ENCODE data around the gene GNG13. TPM values are rescaled to one million over a fixed set of nuclear protein-coding genes. Genes with fewer than 3 reads are reported as not detected.
A peak's percentile ranks its signal among the peaks of the same experiment; 100 is the strongest.

GNG13 gene
- total RNA-seq, 1 donor from 2014 or later, result not detected

DNA sequence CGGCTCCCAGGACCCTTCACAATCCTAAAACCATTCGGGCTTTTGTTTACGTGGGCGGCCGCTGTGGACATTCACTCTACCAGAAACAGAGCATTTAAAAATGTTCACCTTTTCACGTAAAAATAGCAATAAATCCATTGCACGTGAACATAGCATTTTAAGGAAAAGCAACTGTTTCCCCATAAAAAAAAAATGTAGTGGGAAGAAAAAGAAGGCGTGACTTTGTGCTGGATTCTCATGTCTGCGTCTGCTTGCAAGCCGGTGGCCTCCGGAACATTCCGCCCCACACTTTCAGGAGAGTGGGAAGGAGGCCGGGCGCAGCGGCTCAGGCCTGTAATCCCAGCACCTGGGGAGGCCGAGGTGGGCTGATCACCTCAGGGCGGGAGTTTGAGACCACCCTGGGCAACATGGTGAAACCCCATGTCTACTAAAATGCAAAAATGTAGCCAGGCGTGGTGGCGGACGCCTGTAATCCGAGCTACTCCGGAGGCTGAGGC is 13.4 kb upstream of the GNG13 start:
- DNase-seq (ENCODE audit: low read depth) (no peak), FAIRE-seq (no peak)
- no peak overlapping the region for H3K27ac Mint-ChIP-seq (ENCODE audit: unreplicated experiment)
- no peak for TF ChIP-seq EZH2 (IDR thresholded peaks at IDR 0.05; ENCODE audit: insufficient read depth, low read length)
- TF ChIP-seq, protein P1, sequence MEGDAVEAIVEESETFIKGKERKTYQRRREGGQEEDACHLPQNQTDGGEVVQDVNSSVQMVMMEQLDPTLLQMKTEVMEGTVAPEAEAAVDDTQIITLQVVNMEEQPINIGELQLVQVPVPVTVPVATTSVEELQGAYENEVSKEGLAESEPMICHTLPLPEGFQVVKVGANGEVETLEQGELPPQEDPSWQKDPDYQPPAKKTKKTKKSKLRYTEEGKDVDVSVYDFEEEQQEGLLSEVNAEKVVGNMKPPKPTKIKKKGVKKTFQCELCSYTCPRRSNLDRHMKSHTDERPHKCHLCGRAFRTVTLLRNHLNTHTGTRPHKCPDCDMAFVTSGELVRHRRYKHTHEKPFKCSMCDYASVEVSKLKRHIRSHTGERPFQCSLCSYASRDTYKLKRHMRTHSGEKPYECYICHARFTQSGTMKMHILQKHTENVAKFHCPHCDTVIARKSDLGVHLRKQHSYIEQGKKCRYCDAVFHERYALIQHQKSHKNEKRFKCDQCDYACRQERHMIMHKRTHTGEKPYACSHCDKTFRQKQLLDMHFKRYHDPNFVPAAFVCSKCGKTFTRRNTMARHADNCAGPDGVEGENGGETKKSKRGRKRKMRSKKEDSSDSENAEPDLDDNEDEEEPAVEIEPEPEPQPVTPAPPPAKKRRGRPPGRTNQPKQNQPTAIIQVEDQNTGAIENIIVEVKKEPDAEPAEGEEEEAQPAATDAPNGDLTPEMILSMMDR (IDR thresholded peaks at IDR 0.05; ENCODE audit: insufficient read depth, low read depth, low read length), result no peak
- Histone ChIP-seq H3K9ac (ENCODE audit: low read length) (no peak overlapping the region), H3K79me2 (ENCODE audit: insufficient read depth, low read length) (no peaks in the 10 kb centered on the region), H3K4me2 (ENCODE audit: low read length) (peak overlapping the region; percentile 72), H3K4me3 (ENCODE audit: insufficient read depth, low read depth, low read length) (no peak overlapping the region), H4K20me1 (ENCODE audit: insufficient read depth, low read length) (no peaks in the 10 kb centered on the region), H3K27ac (ENCODE audit: low read depth, low read length) (no peak overlapping the region), H2AFZ (ENCODE audit: low read depth, low read length) (no peak overlapping the region), H3K36me3 (ENCODE audit: insufficient read depth, low read length) (no peaks in the 10 kb centered on the region), H3K4me1 (ENCODE audit: insufficient read depth, low read length) (peaks cover 11% of the 10 kb centered on the region), H3K9me3 (ENCODE audit: insufficient read depth, low read depth, low read length) (peaks cover 4% of the 10 kb centered on the region), H3K27me3 (ENCODE audit: insufficient read depth, low read length) (peaks cover 18% of the 10 kb centered on the region)
- peaks cover 5% of the 10 kb centered on the region for H3K36me3 Mint-ChIP-seq (ENCODE audit: low read depth, unreplicated experiment)
- peaks cover 6% of the 10 kb centered on the region for H3K9me3 Mint-ChIP-seq (ENCODE audit: unreplicated experiment)
- peaks cover 5% of the 10 kb centered on the region for H3K4me1 Mint-ChIP-seq (ENCODE audit: low read depth, unreplicated experiment)
- peaks cover 3% of the 10 kb centered on the region for H3K27me3 Mint-ChIP-seq (ENCODE audit: low read depth, unreplicated experiment)
- H3K4me3 Mint-ChIP-seq (ENCODE audit: unreplicated experiment), result no peak overlapping the region

DNA sequence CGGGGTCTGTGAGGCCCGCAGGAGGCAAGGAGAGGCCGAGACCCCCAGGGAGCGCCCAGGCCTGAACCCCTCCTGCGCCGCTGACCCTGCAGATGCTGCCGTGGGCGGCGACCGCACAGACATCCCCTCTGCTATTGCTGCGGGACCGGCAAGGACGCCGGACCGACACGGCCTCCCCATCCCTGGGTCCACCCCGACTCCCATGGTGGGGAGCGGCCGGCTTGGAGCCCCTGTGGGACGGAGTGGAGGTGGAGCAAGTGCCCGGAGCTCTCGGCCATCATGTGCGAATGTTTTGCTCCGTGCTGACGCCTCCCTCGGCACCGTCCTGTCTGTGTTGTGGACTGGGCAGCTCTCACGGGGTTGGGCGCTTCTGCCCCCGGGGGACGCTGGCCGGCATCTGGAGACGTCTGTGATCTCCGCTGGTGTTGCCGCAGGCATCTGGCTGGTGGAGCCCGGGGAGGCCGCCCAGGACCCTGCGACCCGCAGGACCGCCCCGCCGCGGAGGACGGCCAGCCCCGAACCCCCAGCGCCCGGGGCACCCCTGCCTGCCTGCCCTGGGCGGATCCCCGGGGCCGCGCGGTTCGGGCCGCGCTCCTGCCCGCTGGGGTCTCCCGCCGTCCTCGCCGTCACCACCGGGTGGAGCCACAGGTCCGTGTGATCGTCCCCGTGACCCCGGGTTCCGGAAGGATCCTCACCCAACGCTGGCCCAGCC is 12.8 kb upstream of the GNG13 start:
- Histone ChIP-seq H3K9me3 (ENCODE audit: insufficient read depth, low read depth, low read length) (no peaks in the 10 kb centered on the region), H3K4me1 (ENCODE audit: insufficient read depth, low read length) (peaks cover 11% of the 10 kb centered on the region), H3K4me2 (ENCODE audit: low read length) (peak overlapping the region; percentile 72), H3K4me3 (ENCODE audit: insufficient read depth, low read depth, low read length) (no peak overlapping the region), H2AFZ (ENCODE audit: low read depth, low read length) (peak overlapping the region; percentile 52), H4K20me1 (ENCODE audit: insufficient read depth, low read length) (no peaks in the 10 kb centered on the region), H3K27ac (ENCODE audit: low read depth, low read length) (no peak overlapping the region), H3K36me3 (ENCODE audit: insufficient read depth, low read length) (no peaks in the 10 kb centered on the region), H3K79me2 (ENCODE audit: insufficient read depth, low read length) (no peaks in the 10 kb centered on the region), H3K27me3 (ENCODE audit: insufficient read depth, low read length) (peaks cover 15% of the 10 kb centered on the region), H3K9ac (ENCODE audit: low read length) (no peak overlapping the region)
- Mint-ChIP-seq H3K4me3 (ENCODE audit: unreplicated experiment) (peak overlapping the region; percentile 64), H3K27me3 (ENCODE audit: low read depth, unreplicated experiment) (peaks cover 3% of the 10 kb centered on the region), H3K4me1 (ENCODE audit: low read depth, unreplicated experiment) (peaks cover 7% of the 10 kb centered on the region), H3K9me3 (ENCODE audit: unreplicated experiment) (peaks cover 10% of the 10 kb centered on the region), H3K36me3 (ENCODE audit: low read depth, unreplicated experiment) (peaks cover 8% of the 10 kb centered on the region), H3K27ac (ENCODE audit: unreplicated experiment) (no peak overlapping the region)
- DNase-seq (ENCODE audit: low read depth) (no peak), FAIRE-seq (no peak)
- TF ChIP-seq, protein P1 (IDR thresholded peaks at IDR 0.05; ENCODE audit: insufficient read depth, low read depth, low read length), result peak; percentile 13
- TF ChIP-seq EZH2 (IDR thresholded peaks at IDR 0.05; ENCODE audit: insufficient read depth, low read length), result peak; percentile 69

DNA sequence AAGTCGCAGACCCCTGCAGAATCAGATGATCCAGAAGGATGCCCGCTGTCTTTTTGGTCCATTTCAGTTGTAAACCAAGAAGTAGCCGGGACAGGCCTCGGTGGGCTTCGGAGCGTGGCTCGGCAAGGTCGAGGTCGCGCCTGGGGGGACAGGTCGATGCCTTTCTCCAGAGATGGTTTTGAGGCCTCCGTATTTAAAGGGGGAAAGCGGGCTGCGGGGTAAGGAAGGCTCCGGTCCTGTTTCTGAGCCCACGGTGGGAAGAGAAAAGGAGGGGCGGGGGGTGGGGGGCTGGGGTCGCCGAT is 7.5 kb upstream of the GNG13 start:
- peaks cover 4% of the 10 kb centered on the region for H3K4me1 ChIP-seq (ENCODE audit: insufficient read depth, low read length)
- H3K4me3 ChIP-seq (ENCODE audit: insufficient read depth, low read depth, low read length), result peak overlapping the region; percentile 83
- peak overlapping the region; percentile 91 for H3K9ac ChIP-seq (ENCODE audit: low read length)
- no peak for DNase-seq (ENCODE audit: low read depth)
- H2AFZ ChIP-seq (ENCODE audit: low read depth, low read length), result peak overlapping the region; percentile 85
- H3K4me3 Mint-ChIP-seq (ENCODE audit: unreplicated experiment), result peak overlapping the region; percentile 95
- peaks cover 10% of the 10 kb centered on the region for H3K9me3 Mint-ChIP-seq (ENCODE audit: unreplicated experiment)
- peaks cover 5% of the 10 kb centered on the region for H3K27me3 ChIP-seq (ENCODE audit: insufficient read depth, low read length)
- no peak overlapping the region for H3K27ac ChIP-seq (ENCODE audit: low read depth, low read length)
- H3K4me1 Mint-ChIP-seq (ENCODE audit: low read depth, unreplicated experiment), result peaks cover 4% of the 10 kb centered on the region
- no peaks in the 10 kb centered on the region for H4K20me1 ChIP-seq (ENCODE audit: insufficient read depth, low read length)
- no peaks in the 10 kb centered on the region for H3K79me2 ChIP-seq (ENCODE audit: insufficient read depth, low read length)
- FAIRE-seq, result no peak
- peak overlapping the region; percentile 94 for H3K27ac Mint-ChIP-seq (ENCODE audit: unreplicated experiment)
- peaks cover 3% of the 10 kb centered on the region for H3K27me3 Mint-ChIP-seq (ENCODE audit: low read depth, unreplicated experiment)
- H3K4me2 ChIP-seq (ENCODE audit: low read length), result peak overlapping the region; percentile 88
- no peaks in the 10 kb centered on the region for H3K9me3 ChIP-seq (ENCODE audit: insufficient read depth, low read depth, low read length)
- TF ChIP-seq, protein P1 (IDR thresholded peaks at IDR 0.05; ENCODE audit: insufficient read depth, low read depth, low read length), result no peak
- TF ChIP-seq EZH2 (IDR thresholded peaks at IDR 0.05; ENCODE audit: insufficient read depth, low read length), result no peak
- no peaks in the 10 kb centered on the region for H3K36me3 ChIP-seq (ENCODE audit: insufficient read depth, low read length)
- H3K36me3 Mint-ChIP-seq (ENCODE audit: low read depth, unreplicated experiment), result peaks cover 8% of the 10 kb centered on the region

All from astrocyte (in vitro differentiated cells and primary cell).